Omental fat pad (tissue), 4 donors: ENCODE measurements around the gene BMPER. TPM values are rescaled to one million over a fixed set of nuclear protein-coding genes. Genes with fewer than 3 reads are reported as not detected.

Experiments used
- ATAC-seq: fragments of 150-250 bp; one replicate; pipeline ENCODE4 v1.9.1; 2016; ENCODE audit warnings: mild to moderate bottlenecking, moderate library complexity; ENCODE audit not compliant: low FRiP score
- DNase-seq: peaks from one replicate; pipeline ENCODE4 v3.0.0-alpha.2; 2019; ENCODE audit warnings: low spot score
- total RNA-seq, 4 donors: library from RNA; depleted of rRNA; stranded (reverse); fragments of >200 nt; gene quantifications; one replicate each; pipeline ENCODE4 v1.1.0, GENCODE V29; 2016
- TF ChIP-seq, protein P1 (sequence below), 3 donors: fragments of 450-650 bp; IDR thresholded peaks; one replicate each; pipeline ENCODE4 v1.5.1; 2016 to 2017; ENCODE audit warnings: antibody characterized with exemption in 3 of 3, mild to moderate bottlenecking in 3 of 3, moderate library complexity in 2 of 3

BMPER gene
- total RNA-seq, 4 donors from 2014 or later, result 5.4 to 32.5 (median 16.6) TPM

DNA sequence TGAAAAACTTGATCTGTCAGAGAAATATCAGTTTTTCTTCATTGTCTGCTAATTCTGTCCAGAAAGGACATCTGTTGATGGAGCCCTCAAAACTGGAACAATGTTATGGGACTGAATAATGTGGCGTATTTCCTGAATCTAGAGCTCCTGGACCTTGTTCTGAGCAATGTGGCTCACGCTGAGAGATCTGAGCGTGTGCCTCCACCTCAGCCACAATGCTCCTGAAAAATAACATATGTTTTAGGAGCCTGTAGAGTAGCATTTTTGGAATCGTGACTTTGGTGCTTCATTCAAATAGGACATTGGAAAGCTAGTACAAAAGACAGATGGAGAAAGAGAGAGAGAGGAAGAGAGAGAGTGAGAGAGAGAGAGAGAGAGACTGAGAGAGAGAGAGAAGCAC is 110.3 kb downstream of the BMPER start:
- no peak for ATAC-seq
- DNase-seq, result no peak
- TF ChIP-seq, protein P1, sequence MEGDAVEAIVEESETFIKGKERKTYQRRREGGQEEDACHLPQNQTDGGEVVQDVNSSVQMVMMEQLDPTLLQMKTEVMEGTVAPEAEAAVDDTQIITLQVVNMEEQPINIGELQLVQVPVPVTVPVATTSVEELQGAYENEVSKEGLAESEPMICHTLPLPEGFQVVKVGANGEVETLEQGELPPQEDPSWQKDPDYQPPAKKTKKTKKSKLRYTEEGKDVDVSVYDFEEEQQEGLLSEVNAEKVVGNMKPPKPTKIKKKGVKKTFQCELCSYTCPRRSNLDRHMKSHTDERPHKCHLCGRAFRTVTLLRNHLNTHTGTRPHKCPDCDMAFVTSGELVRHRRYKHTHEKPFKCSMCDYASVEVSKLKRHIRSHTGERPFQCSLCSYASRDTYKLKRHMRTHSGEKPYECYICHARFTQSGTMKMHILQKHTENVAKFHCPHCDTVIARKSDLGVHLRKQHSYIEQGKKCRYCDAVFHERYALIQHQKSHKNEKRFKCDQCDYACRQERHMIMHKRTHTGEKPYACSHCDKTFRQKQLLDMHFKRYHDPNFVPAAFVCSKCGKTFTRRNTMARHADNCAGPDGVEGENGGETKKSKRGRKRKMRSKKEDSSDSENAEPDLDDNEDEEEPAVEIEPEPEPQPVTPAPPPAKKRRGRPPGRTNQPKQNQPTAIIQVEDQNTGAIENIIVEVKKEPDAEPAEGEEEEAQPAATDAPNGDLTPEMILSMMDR (IDR thresholded peaks at IDR 0.05), result no peak

- ATAC-seq (no peak), DNase-seq (no peak)
- TF ChIP-seq, protein P1 (IDR thresholded peaks at IDR 0.05), result no peak
These were observed 111.5 kb downstream of the BMPER start for GRCh38 chr7:34016876-34017275.

- ATAC-seq, result no peak
- DNase-seq, result no peak
- TF ChIP-seq, protein P1 (IDR thresholded peaks at IDR 0.05), result no peak
These were observed 114.0 kb downstream of the BMPER start for GRCh38 chr7:34019301-34019790.

GRCh38 chr7:34022626-34023025 is 117.3 kb downstream of the BMPER start:
- TF ChIP-seq, protein P1 (IDR thresholded peaks at IDR 0.05), result no peak
- DNase-seq, result no peak
- no peak for ATAC-seq

- TF ChIP-seq, protein P1 (IDR thresholded peaks at IDR 0.05), result no peak
- ATAC-seq (no peak), DNase-seq (no peak)
These were observed 120.3 kb downstream of the BMPER start for GRCh38 chr7:34025600-34025999.

- TF ChIP-seq, protein P1 (IDR thresholded peaks at IDR 0.05), result no peak
- no peak for ATAC-seq
- no peak for DNase-seq
These were observed 121.3 kb downstream of the BMPER start for GRCh38 chr7:34026481-34027190.

DNA sequence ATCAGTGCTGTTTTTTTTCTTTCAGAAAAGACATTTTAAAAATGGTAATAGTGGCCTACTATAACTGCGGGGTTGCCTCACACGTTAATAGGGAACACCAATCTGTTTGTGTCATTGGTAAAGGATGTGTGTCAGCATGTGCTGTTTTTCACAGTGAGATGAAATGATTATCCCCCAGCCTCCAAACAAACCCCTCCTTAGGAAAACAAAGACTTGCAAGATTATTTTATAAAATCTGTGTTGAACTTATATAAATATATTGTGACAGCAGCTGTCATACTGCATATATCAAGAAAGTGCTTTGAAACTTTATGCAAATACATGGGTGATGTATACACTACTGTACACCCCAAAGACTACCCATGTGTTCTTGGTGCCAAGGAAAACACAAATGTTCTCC is 125.8 kb downstream of the BMPER start:
- TF ChIP-seq, protein P1 (IDR thresholded peaks at IDR 0.05), result no peak
- no peak for ATAC-seq

More for the DNA sequence above, 125.8 kb downstream of the BMPER start:
- no peak for DNase-seq
